Activated naive CD4-positive, alpha-beta T cell treated with anti-CD3 and anti-CD28 coated beads, Interleukin-2, amount 50 U/mL, for 24 hours (primary cell): ENCODE data around the gene COL9A1.

Experiments used
- H3K27ac Mint-ChIP-seq: one replicate; pipeline ENCODE4 v1.8.0; 2021; ENCODE audit warnings: mild to moderate bottlenecking, mixed read lengths
- H3K27me3 Mint-ChIP-seq: one replicate; pipeline ENCODE4 v1.8.0; 2021; ENCODE audit warnings: mixed read lengths
- H3K36me3 Mint-ChIP-seq: one replicate; pipeline ENCODE4 v1.8.0; 2021; ENCODE audit warnings: mixed read lengths
- H3K4me1 Mint-ChIP-seq: one replicate; pipeline ENCODE4 v1.8.0; 2021; ENCODE audit warnings: mixed read lengths
- H3K4me3 Mint-ChIP-seq: one replicate; pipeline ENCODE4 v1.8.0; 2021; ENCODE audit warnings: mild to moderate bottlenecking, mixed read lengths
- H3K9me3 Mint-ChIP-seq: one replicate; pipeline ENCODE4 v1.8.0; 2021; ENCODE audit warnings: mixed read lengths

COL9A1 gene

GRCh38 chr6:70180183-70180900 is 122.5 kb downstream of the COL9A1 start:
- Mint-ChIP-seq H3K9me3 (no peaks in the 10 kb centered on the region), H3K4me3 (no peak overlapping the region), H3K4me1 (no peaks in the 10 kb centered on the region), H3K36me3 (no peaks in the 10 kb centered on the region), H3K27ac (no peak overlapping the region), H3K27me3 (no peaks in the 10 kb centered on the region)

- Mint-ChIP-seq H3K36me3 (no peaks in the 10 kb centered on the region), H3K27ac (no peak overlapping the region), H3K9me3 (no peaks in the 10 kb centered on the region), H3K27me3 (no peaks in the 10 kb centered on the region), H3K4me3 (no peak overlapping the region), H3K4me1 (no peaks in the 10 kb centered on the region)
Measured at GRCh38 chr6:70176842-70177550, 125.9 kb downstream of the COL9A1 start.

- no peaks in the 10 kb centered on the region for H3K27me3 Mint-ChIP-seq
- no peaks in the 10 kb centered on the region for H3K4me1 Mint-ChIP-seq
- no peaks in the 10 kb centered on the region for H3K9me3 Mint-ChIP-seq
- no peaks in the 10 kb centered on the region for H3K36me3 Mint-ChIP-seq
- no peak overlapping the region for H3K27ac Mint-ChIP-seq
- no peak overlapping the region for H3K4me3 Mint-ChIP-seq
Measured at GRCh38 chr6:70175770-70176169, 127.1 kb downstream of the COL9A1 start.

- Mint-ChIP-seq H3K36me3 (no peaks in the 10 kb centered on the region), H3K4me3 (no peak overlapping the region), H3K9me3 (no peaks in the 10 kb centered on the region), H3K4me1 (no peaks in the 10 kb centered on the region), H3K27me3 (peaks cover 6% of the 10 kb centered on the region), H3K27ac (no peak overlapping the region)
Measured at GRCh38 chr6:70172252-70172651, 130.6 kb downstream of the COL9A1 start.

GRCh38 chr6:70171236-70171635 is 131.6 kb downstream of the COL9A1 start:
- Mint-ChIP-seq H3K4me1 (peaks cover 3% of the 10 kb centered on the region), H3K27ac (no peak overlapping the region), H3K27me3 (peaks cover 15% of the 10 kb centered on the region), H3K4me3 (no peak overlapping the region), H3K9me3 (no peaks in the 10 kb centered on the region), H3K36me3 (no peaks in the 10 kb centered on the region)

- Mint-ChIP-seq H3K4me1 (peaks cover 5% of the 10 kb centered on the region), H3K36me3 (no peaks in the 10 kb centered on the region), H3K27me3 (peaks cover 25% of the 10 kb centered on the region)
Measured at GRCh38 chr6:70168681-70169377, 134.1 kb downstream of the COL9A1 start.

More at GRCh38 chr6:70168681-70169377, 134.1 kb downstream of the COL9A1 start:
- no peaks in the 10 kb centered on the region for H3K9me3 Mint-ChIP-seq
- H3K27ac Mint-ChIP-seq: no peak overlapping the region
- no peak overlapping the region for H3K4me3 Mint-ChIP-seq
